ENCODE measurements around the gene SERPINB10.
"Not testable (repeated sequence)": the region's sequence is repeated elsewhere in the genome, so short reads cannot be mapped to it uniquely, and the experiment has no call there.

Gene SERPINB10

DNA sequence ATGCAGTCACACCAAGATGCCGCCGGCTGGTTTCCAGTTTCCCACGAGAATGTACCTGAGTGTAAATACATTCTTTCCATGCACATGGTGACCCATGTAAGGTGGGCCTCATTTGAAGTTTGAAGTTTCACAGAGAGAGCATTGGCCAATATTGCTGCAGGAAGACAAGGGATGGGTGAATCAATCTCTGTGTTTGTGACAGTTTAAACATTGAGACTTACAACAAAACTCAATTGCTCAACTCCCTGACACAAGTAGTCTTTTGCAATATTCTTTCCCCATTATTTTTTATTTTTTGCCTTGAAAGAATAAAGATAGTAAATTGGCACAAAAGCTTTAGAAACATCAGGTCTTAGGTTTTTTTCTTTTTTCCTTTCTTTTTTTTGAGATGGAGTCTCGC is 15.2 kb upstream of the SERPINB10 start:
- DNase-seq, result no peak

DNA sequence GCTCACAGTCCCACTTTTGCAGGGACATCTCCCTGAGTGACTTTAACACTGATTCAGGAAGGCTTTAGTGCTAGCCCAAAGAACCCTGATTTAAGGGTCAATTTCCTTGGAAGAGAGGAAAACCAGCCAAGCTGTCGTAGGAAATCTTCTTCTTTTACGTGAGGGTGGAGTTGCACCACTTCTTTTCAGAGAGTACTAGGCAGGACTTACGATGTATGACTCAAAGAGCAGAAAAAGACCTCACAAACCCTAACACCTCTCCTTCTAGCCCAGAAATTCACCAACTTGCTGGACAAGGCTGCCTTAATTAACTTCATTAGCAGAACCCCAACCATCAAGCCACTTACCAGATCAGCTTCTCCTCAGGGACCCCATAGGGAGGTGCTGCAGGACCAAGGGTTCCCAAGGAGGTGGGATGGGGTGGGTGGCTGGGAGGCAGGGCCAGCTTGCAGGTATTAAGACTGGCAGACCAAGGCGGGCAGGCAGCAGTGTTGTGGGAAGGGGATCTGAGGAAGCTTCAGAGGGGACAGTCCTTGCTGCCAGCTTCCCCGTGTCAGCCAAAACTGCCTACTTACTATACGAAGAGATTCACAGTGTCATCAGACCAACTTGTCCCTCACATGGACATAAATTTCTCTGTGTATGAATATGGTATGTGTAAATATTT is 13.5 kb upstream of the SERPINB10 start:
- no peak for DNase-seq

DNA sequence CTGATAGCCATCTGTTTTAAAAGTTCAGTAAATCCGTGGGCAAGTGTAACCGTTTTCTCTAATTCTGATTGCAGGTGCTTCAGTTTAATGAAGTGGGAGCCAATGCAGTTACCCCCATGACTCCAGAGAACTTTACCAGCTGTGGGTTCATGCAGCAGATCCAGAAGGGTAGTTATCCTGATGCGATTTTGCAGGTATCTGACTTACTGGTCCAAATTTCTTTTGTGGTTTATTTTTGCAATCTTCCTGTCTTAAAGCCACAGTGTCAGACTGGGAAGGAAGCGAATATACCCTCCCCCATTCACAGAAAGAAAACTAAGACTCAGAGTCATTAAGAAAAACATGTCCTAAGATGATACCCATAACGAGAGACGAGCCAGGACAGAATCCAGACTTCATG is 12.6 kb upstream of the SERPINB10 start:
- DNase-seq, result no peak

DNA sequence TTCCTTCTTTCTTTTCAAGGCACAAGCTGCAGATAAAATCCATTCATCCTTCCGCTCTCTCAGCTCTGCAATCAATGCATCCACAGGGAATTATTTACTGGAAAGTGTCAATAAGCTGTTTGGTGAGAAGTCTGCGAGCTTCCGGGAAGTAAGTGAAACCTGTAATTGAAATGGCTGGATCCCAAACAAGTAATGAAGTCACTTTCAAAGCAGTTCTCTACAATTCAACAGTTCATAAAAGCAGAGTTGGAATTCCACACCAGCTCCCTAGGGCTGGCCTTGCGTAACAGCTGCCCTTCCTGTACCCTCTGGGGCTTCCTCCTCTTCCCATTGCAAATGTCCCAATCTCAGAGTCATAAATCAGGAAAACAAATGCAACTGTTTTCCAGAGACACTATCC is 10.7 kb upstream of the SERPINB10 start:
- no peak for DNase-seq

DNA sequence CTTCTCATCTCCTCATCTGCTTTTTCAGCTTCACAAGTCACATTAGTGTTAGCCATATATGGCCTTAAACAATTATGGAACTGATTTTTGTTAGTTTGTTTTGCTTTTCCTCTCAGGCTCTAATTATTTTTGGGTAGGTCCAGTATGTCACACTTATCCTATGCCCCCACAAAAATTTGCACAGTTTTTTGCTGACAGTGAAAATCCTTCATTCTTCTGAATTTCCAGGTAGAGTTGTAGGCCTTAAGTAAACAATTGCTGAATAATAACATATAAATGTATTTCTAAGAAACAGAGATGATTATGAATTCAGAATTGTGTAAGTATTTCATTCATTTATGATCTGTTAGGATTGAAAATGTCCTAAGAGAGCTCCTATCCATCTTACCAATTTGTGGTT is 8.6 kb upstream of the SERPINB10 start:
- no peak for DNase-seq

DNA sequence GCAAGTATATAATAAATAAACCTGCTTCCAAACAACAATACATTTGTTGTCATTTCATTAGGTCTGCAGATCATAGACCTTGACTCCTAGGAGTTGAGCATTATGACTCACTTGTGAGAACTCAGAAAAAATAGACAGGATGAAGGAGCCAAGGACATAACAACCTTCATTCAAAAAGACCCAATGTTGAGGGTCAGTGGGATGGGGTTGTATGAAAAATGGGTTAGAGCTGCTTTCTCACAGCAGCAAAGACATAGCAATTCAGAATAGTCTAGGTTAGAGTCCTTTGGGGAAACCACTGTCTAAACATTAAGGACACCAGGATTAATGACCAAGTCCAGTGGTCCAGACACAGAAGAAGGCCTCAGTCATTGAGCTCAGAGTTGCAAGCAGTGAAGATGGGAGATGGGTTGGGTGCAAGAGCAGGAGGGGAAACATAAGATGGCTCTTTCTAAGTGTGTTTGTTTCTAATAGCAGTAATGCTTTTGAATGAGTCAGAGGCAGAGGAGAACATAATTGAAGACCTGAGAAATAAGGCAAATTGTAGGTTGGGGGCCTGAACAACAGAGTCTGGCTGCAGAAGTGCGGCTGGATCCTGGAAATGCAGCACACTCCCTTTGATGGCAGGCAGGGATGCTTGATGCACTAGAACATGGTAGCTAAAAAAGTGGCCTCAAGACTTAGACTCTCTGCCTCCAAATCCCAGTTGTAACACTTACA is 3.7 kb upstream of the SERPINB10 start:
- DNase-seq, result no peak

DNA sequence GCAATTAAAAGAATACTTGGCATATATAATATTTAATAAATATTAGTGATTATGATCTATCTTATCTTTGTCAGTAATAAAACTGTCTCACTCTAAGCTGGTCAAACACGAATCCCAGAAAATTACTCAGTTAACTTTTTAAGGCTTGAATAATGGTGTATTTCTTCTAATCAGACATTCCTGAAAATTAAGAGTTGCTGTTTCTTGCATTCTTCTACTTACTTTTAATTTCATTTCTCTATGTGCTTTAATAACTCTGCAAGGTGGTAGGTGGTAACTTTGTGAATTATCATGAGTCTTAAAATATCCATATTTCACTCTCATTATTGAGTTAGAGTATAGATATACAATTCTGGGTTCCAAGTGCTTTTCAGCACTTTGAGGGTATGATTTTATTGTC is 3.1 kb upstream of the SERPINB10 start:
- DNase-seq, result no peak

DNA sequence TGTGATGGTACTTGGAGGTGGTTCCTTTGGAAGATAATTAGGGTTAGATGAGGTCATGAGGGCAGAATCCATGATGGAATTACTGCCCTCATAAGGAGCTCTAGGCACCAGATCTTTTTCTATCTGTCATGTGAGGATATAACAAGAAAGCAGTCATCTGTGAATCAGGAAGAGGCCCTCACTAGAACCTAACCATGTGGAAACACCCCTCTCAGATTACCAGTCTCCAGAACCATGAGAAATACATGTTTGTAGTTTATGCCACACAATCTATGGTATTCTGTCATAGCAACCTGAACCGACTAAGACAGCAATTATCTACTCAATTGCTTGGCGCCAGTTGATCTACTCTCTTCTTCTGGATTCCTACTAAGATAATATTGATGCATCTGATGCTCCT is 2.4 kb upstream of the SERPINB10 start:
- DNase-seq, result no peak

DNA sequence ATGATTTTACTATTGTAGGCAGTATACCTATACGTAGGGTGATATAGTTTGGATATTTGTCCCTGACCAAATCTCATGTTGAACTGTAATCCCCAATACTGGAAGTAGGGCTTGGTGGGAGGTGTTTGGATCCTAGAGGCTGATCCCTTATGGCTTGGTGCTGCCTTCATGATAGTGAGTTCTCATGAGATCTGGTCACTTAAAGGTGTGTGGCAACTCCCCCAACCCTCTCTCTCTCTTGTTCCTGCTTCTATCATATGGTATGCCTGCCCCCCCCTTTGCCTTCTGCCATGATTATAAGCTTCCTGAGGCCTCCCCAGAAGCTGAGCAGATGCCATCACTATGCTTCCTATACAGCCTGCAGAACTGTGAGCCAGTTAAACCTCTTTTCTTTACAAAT is 1.7 kb upstream of the SERPINB10 start:
- no peak for DNase-seq

DNA sequence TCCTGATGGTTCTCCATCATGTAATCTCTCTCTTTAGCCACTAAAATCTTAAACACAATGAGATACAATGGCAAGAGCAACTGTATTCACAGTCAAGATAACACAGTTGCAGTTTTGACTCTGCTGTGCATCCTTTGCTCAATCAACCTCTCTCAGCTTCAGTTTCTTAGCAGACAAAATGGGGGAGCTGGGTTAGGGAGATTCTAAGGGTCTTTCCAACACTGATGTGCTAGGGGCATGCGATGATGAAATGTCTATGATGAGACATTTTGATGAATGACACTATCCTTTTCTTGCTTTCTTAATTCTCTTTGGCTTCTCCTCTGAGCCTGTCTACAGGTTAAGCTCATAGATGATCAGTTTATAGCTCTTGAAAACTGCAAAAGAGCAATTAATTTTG is 1.1 kb downstream of the SERPINB10 start:
- DNase-seq, result no peak

DNA sequence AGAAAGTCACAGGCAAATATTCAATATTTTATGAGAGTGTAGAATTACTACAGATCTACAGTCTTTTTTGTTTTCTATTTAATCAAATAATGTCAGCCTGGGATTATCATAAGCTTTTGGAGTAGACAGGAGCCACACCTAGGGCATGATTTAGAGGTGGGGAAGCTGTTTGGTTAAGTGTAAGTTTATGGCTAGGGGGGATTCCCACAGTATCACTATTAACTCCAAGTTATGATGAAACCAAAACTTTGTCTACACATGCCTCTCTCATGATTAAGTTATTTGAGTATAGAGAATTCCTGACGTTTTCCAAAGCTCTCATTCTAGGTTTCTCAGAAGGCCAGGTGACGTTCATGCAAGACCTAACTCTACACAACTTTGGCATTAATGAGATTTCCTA is 2.1 kb downstream of the SERPINB10 start:
- no peak for DNase-seq

DNA sequence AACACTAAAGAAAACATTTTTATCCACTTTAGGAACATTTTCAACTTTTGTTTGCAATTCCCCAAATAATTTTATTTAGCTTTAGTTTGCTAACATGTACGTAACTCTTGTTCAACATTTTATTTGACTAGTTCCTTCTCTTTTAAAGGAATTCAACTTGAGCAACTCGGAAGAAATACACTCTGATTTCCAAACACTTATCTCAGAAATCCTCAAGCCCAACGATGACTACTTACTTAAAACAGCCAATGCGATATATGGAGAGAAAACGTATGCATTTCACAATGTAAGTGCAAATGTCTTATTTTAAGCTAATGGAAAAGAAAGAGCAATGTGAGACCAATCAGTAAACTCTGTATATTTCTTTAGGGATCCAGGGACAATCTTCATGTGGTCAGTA is 10.1 kb downstream of the SERPINB10 start:
- no peak for DNase-seq

DNA sequence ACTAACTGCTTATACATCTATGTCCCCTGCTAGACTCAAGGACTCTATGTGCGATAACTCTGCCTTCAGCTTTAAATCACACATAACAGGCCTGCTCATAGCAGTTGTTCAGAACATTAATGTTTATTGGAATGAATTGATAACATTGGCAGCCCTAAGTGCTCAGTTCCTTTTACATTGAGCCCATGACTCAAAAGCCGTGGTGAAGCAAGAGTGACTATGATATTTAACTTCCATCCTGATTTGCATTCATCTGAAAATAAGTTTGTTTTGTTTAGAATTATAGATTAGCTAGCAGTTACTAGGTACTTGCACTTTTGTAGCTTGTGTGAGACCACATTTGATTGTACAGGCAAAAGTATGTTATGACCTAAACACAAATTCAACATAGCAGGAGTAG is 14.3 kb downstream of the SERPINB10 start:
- no peak for DNase-seq

DNA sequence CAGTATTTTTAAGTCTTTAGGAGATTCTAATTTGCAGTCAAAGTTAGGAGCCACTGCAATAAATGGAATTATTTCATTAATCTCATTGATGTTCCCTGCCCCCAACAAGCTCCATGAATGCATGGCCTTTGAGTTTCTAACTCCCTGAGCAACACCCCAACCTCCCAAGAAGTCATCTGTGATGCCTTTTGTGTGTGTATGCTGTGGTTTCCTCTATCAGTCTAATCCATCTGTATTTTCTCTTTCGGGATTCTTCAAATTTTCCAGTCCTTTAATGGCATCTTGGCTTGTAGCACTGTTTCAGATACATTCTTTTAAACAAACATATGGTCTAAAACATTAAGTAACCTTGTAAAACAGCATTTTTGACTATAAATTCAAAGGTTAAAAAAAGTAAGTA is 16.8 kb downstream of the SERPINB10 start:
- no peak for DNase-seq

DNA sequence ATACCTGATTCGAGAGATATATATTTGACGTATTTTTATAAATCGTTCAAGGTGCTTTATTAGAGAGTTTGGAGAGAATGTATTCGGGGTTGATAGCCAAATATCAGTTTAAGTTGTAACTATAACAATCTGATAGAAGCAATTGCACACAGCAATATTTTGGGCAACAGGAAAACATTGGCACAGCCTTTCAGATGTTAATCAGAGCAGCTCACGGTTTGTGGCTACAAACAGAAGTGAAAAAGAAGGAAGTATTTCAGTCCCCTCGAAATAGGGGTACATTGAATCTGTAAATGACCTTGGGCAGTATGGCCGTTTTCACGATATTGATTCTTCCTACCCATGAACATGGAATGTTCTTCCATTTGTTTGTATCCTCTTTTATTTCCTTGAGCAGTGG is 20.6 kb downstream of the SERPINB10 start:
- DNase-seq, result no peak

DNA sequence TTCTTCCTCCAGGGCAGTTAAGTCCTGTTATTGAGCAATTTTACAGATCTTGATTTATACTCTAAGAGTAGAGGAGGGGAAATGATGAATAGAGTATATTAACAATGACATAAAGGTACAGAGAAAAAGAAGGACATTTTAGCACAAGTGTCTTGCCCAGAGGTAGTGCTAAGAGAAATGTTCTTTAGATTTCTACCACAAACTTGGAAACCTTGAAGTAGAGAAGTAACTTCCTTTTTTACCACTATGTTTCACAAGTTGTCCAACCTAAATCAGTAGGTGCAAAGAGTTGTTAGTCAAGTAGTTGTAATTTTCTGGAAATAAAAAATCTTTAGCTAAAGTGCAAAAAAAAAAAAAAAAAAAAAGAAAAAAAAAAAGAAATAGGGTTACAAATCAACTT is 21.6 kb downstream of the SERPINB10 start:
- not testable (repeated sequence) for DNase-seq

DNA sequence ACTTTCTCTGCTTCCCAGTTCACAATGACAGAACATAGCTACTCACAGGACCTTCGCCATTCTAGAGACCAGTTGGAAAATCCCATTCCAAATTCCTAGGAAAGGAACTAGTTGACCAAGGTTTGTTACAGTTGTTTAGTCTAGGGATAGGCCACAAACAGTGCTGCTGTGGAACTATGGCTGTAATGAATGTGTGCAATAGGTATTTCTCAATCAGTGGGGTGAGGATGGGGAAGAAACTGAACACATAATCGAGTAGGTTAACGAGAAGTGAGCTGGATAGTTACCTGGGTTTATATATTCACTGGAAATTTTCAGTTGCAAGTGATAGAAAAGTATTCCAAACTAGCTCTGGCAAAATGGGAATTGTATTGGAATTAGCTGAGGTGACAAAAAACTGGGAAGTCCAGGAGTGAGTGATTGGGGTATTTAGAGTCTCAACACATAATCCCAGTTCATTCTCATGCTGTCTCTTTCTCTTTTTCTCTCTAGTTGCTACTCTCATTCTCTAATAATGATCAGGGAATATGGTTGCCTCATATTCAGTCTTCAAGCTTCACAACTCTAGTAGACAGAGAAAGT is 23.1 kb downstream of the SERPINB10 start:
- no peak for DNase-seq

DNA sequence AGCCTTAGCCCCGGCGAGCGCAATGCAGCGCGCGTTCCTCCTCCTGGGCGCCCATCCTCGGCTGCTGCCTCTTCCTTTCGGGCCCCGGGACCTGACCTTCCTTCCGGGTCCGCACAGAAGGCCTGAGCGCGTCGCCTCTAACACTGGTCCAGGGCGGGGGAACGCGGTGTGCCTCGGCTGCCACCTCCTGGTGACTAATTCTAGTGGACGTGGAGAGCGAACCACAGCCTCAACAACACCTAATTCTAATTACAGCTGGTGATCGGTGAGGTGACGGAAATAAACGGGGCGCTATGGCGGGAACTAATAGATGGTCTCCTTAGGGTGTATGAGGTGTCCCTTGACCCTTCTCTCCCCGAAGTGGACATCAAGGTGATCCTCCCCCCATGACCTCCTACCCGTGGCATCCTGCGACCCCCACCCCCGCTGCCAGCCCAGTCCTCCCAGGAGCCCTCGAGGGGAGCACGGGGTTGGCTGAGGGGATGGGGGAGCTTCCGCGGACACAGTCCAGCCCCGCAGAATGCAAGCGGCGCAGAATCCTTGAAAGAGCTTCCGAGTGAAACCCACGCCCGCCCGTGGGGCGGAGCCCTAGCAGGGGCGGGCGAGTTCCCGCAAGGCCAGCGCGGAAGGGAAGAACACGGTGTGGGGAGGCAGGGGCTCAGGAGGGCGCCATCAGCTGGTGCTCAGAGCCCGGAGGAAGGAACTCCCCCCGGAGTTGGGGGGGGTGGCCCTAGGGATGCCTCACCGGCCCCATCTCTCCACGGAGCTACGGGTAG is 28.6 kb downstream of the SERPINB10 start:
- peak; percentile 86 for DNase-seq

DNA sequence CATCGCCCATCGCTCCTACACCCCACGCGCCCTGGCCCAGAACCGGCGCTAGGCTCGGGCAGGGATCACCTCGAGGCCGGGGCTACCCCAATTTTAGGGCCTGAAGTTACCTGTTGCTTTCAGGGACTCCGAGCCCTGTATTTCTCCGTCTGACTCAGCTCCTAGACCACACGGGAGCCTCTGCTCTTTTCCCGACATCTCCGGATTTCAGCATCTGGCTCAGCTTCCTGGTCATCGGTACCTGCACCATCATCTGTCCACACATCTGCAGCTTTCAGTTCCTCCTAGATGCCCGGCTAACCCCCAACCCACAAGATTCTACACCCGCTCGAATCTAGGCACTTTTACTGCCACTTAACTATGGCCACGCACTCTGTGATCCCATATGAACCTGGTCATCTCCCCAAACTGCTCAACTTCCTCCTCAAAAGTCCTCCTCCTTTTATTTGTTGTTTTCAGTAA is 29.2 kb downstream of the SERPINB10 start:
- no peak for DNase-seq

DNA sequence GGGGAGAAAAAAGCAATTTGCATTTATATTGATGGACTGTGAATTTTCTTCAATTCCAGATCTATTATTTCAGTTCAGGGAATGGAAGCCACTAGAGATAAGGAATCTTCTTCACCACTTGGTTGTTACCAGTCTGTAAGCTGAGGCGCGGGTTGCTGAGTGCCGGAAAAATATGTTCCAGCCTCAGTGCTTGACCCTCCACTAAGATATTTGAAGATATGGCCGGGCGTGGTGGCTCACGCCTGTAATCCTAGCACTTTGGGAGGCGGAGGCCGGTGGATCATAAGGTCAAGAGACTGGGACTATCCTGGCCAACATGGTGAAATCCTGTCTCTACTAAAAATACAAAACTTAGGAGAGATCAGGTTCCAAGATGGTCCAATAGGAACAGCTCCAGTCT is 32.2 kb downstream of the SERPINB10 start:
- DNase-seq, result no peak

DNA sequence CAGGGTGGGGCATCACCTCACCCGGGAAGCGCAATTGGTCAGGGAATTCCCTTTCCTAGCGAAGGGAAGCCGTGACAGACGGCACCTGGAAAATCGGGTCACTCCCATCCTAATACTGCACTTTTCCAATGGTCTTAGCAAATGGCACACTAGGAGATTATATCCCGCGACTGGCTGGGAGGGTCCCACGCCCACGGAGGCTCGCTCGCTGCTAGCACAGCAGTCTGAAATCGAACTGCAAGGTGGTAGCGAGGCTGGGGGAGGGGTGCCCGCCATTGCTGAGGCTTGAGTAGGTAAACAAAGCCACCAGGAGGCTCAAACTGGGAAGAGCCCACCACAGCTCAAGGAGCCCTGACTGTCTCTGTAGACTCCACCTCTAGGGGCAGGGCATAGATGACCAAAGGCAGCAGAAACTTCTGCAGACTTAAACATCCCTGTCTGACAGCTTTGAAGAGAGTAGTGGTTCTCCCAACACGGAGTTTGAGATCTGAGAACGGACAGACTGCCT is 32.8 kb downstream of the SERPINB10 start:
- not testable (repeated sequence) for DNase-seq

DNA sequence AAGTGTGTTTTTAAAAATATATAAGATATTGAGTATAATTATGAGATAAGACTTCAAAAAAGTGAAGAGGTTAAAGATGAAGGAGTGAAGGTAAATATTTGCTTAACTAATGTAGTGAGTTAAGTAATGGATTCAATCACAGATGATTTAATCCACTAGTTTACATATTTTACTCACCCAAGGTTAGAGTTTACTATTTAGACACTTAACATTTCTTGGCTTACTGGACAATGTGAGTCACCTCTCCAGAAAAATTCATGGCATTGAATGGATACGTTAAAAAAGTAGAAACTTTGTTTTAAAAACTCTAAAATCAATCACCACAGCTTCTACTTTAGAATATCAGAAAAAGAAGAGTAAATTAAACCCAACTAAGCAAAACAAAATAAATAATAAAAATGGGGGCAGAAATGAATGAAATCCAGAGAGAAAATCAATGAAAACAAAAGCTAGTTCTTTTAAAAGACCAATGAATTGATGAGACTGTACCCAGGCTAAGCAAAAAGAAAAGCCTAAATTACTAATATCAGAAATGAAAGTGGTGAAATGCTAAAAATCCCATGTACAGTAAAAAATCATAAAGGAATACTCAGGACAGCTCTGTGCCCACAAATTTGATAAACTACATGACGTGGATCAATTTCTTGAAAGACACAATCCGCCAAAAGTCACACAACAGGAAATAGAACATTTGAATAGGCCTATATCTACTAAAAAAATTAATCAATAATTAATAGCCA is 39.5 kb downstream of the SERPINB10 start:
- DNase-seq, result no peak

Data from activated effector memory CD4-positive, alpha-beta T cell treated with anti-CD3 and anti-CD28 coated beads, Interleukin-2, amount 50 U/mL, for 16 hours (primary cell).